LNCAP (cell line): Measurements from ENCODE around the gene LRFN3.

ENCODE experiments used
- TF ChIP-seq, protein P1 (sequence below): fragments of 450-650 bp; IDR thresholded peaks from 2 replicates; pipeline ENCODE4 v1.5.1; 2017; ENCODE audit warnings: mild to moderate bottlenecking

Gene LRFN3

DNA sequence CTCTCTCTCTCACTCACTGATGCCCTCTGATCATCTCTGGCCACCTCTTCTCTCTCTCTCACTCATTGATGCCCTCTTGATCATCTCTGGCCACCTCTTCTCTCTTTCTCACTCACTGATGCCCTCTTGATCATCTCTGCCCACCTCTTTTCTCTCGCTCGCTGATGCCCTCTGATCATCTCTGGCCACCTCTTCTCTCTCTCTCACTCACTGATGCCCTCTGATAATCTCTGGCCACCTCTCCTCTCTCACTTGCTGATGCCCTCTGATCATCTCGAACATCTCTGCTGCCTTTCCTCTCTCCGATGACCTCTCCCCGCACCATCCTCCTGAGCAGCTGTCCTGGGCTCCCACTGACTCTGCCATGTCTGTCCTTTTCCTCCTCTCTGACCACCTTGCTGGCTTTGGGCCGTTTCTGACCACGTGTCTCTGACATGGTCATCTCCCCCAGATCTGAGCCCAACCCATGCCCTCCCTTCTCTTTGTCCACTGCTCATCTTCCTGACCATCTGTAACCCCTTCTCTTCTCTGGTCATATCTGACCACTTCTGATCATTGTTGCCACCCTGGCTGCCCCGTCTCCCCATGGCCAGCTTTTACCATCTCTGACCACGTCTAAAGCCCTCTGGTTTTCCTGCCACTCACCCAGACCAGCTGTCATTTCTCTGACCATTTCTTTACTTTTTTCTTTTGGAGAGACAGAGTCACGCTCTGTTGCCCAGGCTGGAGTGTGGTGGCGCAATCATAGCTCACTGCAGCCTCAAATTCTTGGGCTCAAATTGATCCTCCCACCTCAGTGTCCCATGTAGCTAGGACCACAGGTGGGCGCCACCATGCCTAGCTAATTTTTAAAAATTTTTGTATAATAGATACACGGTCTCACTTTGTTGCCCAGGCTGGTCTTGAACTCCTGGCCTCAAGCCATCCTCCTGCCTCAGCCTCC lies 2.4 kb downstream of the LRFN3 start:
- TF ChIP-seq, protein P1, sequence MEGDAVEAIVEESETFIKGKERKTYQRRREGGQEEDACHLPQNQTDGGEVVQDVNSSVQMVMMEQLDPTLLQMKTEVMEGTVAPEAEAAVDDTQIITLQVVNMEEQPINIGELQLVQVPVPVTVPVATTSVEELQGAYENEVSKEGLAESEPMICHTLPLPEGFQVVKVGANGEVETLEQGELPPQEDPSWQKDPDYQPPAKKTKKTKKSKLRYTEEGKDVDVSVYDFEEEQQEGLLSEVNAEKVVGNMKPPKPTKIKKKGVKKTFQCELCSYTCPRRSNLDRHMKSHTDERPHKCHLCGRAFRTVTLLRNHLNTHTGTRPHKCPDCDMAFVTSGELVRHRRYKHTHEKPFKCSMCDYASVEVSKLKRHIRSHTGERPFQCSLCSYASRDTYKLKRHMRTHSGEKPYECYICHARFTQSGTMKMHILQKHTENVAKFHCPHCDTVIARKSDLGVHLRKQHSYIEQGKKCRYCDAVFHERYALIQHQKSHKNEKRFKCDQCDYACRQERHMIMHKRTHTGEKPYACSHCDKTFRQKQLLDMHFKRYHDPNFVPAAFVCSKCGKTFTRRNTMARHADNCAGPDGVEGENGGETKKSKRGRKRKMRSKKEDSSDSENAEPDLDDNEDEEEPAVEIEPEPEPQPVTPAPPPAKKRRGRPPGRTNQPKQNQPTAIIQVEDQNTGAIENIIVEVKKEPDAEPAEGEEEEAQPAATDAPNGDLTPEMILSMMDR, result no peak

DNA sequence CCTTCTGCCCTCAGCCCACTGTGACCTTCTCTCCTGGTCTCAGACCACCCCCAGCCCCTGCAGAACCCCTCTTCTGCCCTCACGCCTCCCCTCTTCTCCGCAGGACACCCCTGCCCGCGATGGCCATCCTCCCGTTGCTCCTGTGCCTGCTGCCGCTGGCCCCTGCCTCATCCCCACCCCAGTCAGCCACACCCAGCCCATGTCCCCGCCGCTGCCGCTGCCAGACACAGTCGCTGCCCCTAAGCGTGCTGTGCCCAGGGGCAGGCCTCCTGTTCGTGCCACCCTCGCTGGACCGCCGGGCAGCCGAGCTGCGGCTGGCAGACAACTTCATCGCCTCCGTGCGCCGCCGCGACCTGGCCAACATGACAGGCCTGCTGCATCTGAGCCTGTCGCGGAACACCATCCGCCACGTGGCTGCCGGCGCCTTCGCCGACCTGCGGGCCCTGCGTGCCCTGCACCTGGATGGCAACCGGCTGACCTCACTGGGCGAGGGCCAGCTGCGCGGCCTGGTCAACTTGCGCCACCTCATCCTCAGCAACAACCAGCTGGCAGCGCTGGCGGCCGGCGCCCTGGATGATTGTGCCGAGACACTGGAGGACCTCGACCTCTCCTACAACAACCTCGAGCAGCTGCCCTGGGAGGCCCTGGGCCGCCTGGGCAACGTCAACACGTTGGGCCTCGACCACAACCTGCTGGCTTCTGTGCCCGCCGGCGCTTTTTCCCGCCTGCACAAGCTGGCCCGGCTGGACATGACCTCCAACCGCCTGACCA lies 3.3 kb downstream of the LRFN3 start:
- TF ChIP-seq, protein P1, result no peak

DNA sequence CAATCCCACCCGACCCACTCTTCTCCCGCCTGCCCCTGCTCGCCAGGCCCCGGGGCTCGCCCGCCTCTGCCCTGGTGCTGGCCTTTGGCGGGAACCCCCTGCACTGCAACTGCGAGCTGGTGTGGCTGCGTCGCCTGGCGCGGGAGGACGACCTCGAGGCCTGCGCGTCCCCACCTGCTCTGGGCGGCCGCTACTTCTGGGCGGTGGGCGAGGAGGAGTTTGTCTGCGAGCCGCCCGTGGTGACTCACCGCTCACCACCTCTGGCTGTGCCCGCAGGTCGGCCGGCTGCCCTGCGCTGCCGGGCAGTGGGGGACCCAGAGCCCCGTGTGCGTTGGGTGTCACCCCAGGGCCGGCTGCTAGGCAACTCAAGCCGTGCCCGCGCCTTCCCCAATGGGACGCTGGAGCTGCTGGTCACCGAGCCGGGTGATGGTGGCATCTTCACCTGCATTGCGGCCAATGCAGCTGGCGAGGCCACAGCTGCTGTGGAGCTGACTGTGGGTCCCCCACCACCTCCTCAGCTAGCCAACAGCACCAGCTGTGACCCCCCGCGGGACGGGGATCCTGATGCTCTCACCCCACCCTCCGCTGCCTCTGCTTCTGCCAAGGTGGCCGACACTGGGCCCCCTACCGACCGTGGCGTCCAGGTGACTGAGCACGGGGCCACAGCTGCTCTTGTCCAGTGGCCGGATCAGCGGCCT lies 4.1 kb downstream of the LRFN3 start:
- TF ChIP-seq, protein P1, result no peak

DNA sequence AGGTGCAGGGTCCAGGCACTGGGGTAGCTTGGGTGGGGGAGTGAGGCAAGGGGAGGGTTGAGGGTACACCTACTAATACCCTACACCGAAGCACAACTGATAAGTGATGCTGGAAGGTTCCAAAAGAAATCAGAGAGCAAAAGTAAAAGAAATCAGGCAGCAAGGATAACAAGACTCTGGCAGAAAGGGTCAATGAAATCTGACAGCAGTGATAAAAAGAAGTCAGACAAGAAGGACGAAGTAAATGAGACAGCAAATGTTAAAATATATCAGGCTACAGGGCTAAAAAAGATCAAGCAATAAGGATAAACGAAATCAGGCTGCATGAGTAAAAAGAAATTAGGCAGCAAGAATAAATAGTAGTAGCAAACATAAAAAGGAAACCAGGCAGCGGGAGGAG lies 4.7 kb downstream of the LRFN3 start:
- TF ChIP-seq, protein P1, result no peak

DNA sequence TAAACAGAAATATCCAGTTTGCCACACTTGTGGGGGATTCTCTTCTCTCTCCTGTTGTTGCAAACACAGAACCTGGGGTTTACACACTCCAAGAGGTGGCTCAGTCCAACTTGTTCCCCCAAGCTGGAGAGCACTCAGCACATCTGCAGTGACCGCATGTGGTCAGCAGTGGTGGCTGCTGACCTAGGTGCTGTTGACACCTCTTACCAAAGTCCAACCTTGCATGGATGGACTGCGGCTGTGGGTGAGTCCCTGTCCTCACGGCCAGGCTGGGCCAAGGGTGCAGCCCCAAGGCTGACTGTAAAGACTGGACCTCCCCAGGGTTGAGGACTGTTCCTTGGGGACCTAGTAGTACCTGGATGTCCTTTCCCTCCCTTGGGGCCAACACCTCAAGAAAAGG lies 6.1 kb downstream of the LRFN3 start:
- TF ChIP-seq, protein P1, result no peak

DNA sequence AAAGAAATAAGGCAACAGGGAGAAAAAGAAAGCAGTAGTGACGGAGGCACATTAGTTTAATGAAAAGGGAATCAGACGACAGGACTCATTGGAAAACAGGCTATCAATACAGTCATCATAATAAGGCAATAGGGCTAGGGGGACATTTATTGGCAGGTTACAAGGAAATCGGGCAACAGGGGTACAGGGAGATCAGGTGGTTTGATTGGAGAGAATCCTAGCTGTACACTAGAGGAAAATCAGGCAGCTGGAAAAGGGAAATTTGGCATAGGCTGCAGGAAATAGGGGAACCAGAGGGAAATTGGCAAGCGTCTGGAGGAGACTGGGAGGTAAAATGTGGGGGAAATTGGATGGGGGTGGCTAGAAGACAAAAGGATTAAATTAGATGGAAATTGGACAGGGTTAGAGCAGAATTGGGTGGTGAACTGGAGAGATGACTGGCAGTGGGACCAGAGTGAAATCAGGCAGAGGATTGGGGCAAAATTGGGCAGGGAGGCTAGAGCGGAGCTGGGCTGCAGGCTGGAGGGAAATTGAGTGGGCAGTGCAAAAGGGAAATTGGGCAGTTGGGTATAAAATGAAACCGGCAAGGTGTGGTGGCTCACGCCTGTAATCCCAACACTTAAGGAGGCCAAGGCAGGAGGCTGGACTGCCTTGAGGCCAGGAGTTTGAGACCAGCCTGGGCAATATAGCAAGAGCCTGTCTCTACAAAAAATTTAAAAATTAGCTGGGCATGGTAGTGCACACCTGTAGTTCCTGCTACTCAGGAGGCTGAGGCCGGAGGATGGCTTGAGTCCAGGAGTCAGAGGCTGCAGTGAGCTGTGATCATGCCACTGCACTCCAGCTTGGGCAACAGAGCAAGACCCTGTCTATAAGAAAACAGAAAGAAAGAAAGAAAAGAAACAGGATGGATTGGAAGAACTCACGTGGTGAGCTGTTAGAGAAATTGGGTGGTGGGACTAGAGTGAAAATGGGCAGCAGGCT lies 7.4 kb downstream of the LRFN3 start:
- TF ChIP-seq, protein P1, result no peak
